GM10266 (cell line): ENCODE data around the gene SERPINA5.
"Not testable (repeated sequence)": the region's sequence is repeated elsewhere in the genome, so short reads cannot be mapped to it uniquely, and the experiment has no call there.

Source experiments
- DNase-seq: peaks from one replicate; pipeline ENCODE4 v3.0.0; 2012; ENCODE audit errors: extremely low spot score
- TF ChIP-seq, protein P1 (sequence below): IDR thresholded peaks from 2 replicates; pipeline ENCODE4 v1.5.1; 2012; ENCODE audit warnings: mild to moderate bottlenecking, low read depth; ENCODE audit not compliant: control insufficient read depth, insufficient read depth; ENCODE audit errors: missing control alignments

SERPINA5 gene

DNA sequence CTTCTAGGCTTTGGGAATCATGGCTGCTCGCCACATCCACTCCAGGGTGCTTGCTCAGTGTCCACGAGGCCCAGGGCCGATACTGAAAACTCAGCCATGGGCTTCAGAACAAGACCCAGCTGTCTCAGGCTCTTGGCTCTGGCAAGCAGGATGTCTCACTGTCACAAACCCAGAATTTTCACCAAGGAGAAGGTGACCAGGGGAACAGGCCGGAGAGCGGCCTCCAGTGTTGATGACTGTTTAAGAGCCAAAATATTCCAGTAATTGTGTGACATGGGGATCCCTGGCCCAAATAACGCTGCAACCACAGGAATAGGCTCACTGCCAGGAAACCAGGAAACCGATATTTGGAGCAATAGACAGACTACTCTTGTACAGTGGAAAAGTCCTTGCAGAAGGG lies 9.8 kb upstream of the SERPINA5 start:
- no peak for DNase-seq
- TF ChIP-seq, protein P1, sequence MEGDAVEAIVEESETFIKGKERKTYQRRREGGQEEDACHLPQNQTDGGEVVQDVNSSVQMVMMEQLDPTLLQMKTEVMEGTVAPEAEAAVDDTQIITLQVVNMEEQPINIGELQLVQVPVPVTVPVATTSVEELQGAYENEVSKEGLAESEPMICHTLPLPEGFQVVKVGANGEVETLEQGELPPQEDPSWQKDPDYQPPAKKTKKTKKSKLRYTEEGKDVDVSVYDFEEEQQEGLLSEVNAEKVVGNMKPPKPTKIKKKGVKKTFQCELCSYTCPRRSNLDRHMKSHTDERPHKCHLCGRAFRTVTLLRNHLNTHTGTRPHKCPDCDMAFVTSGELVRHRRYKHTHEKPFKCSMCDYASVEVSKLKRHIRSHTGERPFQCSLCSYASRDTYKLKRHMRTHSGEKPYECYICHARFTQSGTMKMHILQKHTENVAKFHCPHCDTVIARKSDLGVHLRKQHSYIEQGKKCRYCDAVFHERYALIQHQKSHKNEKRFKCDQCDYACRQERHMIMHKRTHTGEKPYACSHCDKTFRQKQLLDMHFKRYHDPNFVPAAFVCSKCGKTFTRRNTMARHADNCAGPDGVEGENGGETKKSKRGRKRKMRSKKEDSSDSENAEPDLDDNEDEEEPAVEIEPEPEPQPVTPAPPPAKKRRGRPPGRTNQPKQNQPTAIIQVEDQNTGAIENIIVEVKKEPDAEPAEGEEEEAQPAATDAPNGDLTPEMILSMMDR, result no peak

DNA sequence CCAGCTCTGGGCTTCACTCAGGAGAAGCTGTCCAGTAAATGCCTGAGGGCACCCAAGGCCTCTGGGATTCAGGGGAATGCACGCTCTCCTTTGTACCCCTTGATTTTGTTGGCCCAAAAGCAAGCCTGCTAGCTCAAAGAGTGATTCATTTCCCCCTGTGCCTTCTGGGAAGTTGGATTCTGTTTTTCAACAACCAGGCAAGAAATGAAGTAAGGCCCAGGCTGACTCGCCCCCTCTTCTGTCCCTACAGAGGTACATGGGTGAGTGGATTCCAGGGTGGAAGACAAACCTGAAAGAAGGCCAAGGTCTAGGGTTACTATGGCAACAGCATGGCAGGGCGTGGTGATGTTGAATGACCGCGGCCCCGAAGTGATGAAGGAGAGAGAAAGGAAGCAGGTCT lies 9.3 kb upstream of the SERPINA5 start:
- no peak for DNase-seq
- TF ChIP-seq, protein P1, result no peak

DNA sequence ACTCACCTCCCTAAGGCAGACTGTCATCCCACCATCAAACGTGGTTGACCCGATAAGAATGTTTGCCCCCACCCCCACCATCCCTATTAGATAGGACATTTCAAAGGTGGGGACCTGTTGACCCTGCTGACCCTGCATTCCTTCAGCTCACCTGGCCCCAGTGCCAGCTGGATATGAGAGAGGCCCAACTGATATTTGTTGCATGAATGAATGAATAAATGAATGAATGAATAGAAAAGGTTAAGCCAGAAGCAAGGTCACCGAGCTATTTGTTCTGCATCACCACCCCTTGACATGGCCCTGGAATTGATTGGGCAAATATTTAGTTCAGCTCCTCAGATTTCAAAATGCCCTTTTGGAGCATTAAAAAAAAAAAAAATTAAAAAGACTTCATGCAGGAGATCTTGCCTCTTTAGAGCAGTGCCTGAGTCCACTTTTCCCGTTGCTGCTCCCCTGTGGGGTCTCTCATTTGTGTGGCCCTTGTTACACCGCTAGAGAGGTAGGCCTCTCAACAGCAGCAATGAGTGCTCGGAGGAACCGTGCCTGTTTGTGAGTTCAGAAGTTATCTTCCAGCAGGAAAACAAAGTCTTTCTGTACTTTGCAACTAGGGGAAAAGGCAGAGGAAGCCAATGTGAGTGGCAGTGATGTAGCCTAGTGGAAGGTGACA lies 8.5 kb upstream of the SERPINA5 start:
- TF ChIP-seq, protein P1, result no peak
- no peak for DNase-seq

DNA sequence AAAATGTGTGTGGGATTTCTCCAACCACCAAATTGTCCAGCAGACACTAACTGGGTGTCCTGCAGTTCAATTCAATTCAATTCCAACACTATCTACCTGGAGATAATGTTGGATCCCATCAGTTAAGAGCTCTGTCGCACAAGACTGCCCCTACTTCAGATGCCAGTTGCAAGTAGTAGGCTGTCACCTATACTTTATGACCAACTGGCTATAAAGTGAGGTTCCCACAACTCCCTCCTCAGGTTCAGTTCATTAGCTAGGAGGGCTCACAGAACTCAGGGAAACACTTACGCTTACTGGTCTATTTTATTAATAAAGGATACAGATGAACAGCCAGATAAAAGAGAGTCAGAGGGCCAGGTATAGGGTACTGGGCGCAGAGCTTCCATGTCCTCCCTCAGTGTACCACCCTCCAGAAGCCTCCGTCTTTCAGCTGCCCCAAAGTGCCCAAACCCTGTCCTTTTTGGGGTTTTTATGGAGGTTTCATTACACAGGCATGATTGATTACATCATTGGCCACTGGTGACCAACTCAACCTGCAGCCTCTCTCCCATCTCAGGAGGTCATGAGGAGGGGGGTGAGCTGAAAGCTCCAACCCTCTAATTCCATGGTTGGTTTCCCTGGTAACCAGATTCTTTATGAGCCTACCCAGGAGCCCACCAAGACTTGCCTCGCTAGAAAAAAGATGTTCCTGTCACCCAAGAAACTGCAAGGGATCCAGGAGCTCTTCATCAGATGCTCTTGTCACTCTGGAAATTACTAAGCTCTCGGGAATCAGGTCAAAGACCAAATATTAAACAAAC lies 7.5 kb upstream of the SERPINA5 start:
- DNase-seq, result no peak
- TF ChIP-seq, protein P1, result no peak

DNA sequence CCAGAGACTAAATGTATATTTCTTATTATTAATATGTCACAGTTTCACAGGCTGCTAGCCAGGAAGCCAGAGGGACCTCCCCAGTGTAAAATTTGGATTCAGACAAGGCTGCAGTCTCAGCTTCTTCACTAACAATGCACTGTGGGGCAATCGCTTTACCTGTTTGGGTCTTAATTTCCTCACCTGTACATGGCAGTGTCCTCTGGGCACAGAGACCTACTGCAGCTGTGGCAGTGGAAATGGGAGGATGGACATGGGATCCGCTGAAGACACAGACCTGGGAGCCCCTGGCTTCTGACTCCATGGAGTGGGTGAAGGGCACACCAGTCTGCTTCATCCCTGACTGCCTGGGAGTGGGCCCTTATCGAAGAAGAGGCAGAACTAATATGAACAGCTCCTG lies 6.9 kb upstream of the SERPINA5 start:
- no peak for DNase-seq
- TF ChIP-seq, protein P1, result no peak

DNA sequence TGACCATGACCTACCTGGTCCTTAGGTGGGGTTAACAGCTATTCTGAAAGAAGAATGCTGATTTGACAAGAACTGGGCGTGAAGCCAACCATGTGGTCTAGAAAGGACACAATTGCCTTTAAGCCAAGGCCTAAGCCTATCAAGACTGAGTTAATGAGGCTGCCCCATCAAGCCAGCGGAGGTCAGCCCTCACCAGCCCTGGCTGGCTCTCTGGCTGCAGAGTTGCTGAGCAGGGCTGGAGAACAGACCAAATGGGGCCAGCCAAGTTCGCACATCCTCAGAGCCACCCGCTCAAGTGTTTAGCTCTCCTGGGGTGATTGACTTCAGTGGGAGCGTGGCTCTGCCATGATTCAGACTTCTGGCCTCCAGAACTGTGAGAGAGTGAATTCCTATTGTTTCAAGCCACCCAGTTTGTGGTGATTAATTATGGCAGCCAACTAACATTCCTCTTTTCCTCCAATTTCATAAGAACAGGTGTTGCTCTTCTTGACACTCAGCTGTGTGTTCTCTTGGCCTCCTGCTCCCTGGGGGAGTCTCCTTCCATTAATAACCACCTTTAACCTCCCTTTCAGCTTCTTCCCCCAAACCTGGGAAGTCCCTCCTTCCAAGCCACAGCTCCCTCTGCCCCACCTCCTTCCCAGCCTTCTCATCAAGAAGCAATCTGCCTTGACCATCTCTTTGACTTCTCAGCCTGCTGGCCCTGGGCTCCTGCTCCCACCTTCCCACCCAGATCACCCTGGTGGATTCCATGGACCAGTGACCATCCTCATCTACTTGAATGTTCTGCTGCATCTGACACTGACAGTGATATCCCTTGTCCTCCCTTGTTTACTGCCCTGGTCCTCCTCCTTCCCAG lies 5.3 kb upstream of the SERPINA5 start:
- TF ChIP-seq, protein P1, result no peak
- no peak for DNase-seq

DNA sequence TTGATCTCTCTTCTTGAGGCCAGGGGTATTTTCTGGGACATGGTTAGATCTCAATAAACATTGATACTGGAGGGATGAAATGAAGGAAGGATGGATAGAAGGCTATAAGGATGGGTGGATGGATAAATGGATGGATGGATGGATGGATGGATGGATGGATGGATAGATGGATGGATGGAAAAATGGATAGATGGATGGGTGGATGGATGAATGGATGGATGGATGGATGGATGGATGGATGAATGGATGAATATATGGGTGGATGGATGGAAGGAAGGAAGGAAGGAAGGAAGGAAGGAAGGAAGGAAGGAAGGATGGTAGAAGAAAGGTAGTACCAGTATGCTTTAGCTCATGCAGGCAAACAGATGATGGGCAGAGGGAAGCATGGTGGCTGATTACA lies 3.8 kb upstream of the SERPINA5 start:
- not testable (repeated sequence) for DNase-seq
